Adrenal gland (tissue), 12 donors: ENCODE data around the gene GLB1L2. TPM values are rescaled to one million over a fixed set of nuclear protein-coding genes. Genes with fewer than 3 reads are reported as not detected.
A peak's percentile ranks its signal among the peaks of the same experiment; 100 is the strongest.

ENCODE experiments used
- DNase-seq, 7 donors: peaks; one replicate each; pipeline ENCODE4 v3.0.0-alpha.2; 2019 to 2020
- H3K27ac ChIP-seq, 5 donors: fragments of 200-600 bp; sonication (generic) in 4 of 5; 1 replicate in 3 of 5; 2 replicates in 2 of 5; pipeline versions ENCODE4 v1.5.1 to v1.8.0; 2016 to 2020; ENCODE audit warnings: mild to moderate bottlenecking in 1 of 5
- H3K27me3 ChIP-seq: fragments of 200-600 bp; 2 replicates; pipeline ENCODE4 v1.8.0; 2021
- H3K36me3 ChIP-seq, 2 donors: fragments of 200-600 bp; replicated peaks in 1 of 2; 1 replicate in 1 of 2; 2 replicates in 1 of 2; pipeline versions ENCODE4 v1.5.1 to v1.8.0; 2018 to 2022
- H3K4me1 ChIP-seq, 2 donors: fragments of 200-600 bp; replicated peaks in 1 of 2; 1 replicate in 1 of 2; 2 replicates in 1 of 2; pipeline versions ENCODE4 v1.5.1 to v1.8.0; 2018 to 2021
- H3K4me3 ChIP-seq, 4 donors: fragments of 200-600 bp; sonication (generic) in 3 of 4; one replicate each; pipeline ENCODE4 v1.5.1; 2016 to 2018
- H3K9me3 ChIP-seq, 3 donors: fragments of 200-600 bp; sonication (generic) in 1 of 3; replicated peaks in 1 of 3; 1 replicate in 2 of 3; 2 replicates in 1 of 3; pipeline versions ENCODE4 v1.5.1 to v1.8.0; 2016 to 2021
- CTCF ChIP-seq, 6 experiments: fragments of 450-650 bp in 4 of 6; fragments of 200-600 bp in 2 of 6; sonication (generic) in 1 of 6; IDR thresholded peaks; 1 replicate in 5 of 6; 2 replicates in 1 of 6; pipeline versions ENCODE4 v1.5.1 to v1.8.0; 2016 to 2021; ENCODE audit warnings: antibody characterized with exemption in 6 of 6, mild to moderate bottlenecking in 2 of 6, moderate library complexity in 1 of 6
- POLR2A ChIP-seq, 2 donors: fragments of 450-650 bp; IDR thresholded peaks; one replicate each; pipeline ENCODE4 v1.6.1; 2017; ENCODE audit warnings: antibody characterized with exemption in 2 of 2, mild to moderate bottlenecking in 2 of 2, moderate library complexity in 1 of 2
- WGBS, 4 donors: extraction: QIAGEN DNeasy Blood & Tissue Kit in 2 of 4; methylation state at CpG; one replicate each; pipeline versions ENCODE4 v1.1.5 to v1.1.7; 2013 to 2017; 5-methylcytosine and 5-hydroxymethylcytosine counted together
- intact Hi-C, 2 donors: fragments of 100-400 bp; cut with DNase I; formaldehyde crosslinking; loops; one replicate each; pipeline versions ENCODE4 v1.14.1 to v1.15.0; 2022 to 2023
- polyA plus RNA-seq, 3 donors: library from polyadenylated mRNA; stranded (reverse); fragments of 200-250 nt in 2 of 3; fragments of 350-450 nt in 1 of 3; fragmentation: Illumina TruSeq in 1 of 3; extraction: RNeasy Lipid Tissue Mini Kit (QIAGEN cat#74804) in 1 of 3; gene quantifications; one replicate each; pipeline ENCODE4 v1.2.3, GENCODE V29; 2013 to 2014
- total RNA-seq, 9 donors: library from RNA; depleted of rRNA in 4 of 9; stranded (reverse); fragments of >200 nt in 4 of 9; fragments of 120-200 nt in 1 of 9; fragmentation: NEBNext Ultra II Directional in 1 of 9; extraction: Animal tissue kit (Norgen Biotek cat#: 25700) in 1 of 9; gene quantifications; one replicate each; pipeline versions ENCODE4 v1.1.0 to v1.2.4, GENCODE V29; 2013 to 2023
- donor health status: healthy with polysubstance abuse.
- donor health status: Bipolar disorder and iron deficiency.
- donor health status: DM: yes; HTN: yes; CAD: no.
- donor health status: DM: no; HTN: no; CAD: no.
- donor health status: DM: no; HTN: no; CAD: no.
- donor health status: DM: yes; HTN: yes; CAD: no.

GLB1L2 gene
- total and polyA plus RNA-seq, 12 donors, result 0.66 to 8.1 (median 2.6) TPM

- no peaks in the 10 kb centered on the region for H3K27me3 ChIP-seq
- H3K4me3 ChIP-seq, result no peak overlapping the region
- H3K36me3 ChIP-seq, result no peaks in the 10 kb centered on the region
- intact Hi-C loops, result no loop called here
- TF ChIP-seq POLR2A (IDR thresholded peaks at IDR 0.05), result no peak
- no peak for TF ChIP-seq CTCF (IDR thresholded peaks at IDR 0.05)
- WGBS, 4 donors, result 83 to 92% (median 86%) methylated on average over 8 to 19 of the region's 19 CpGs
- no peak overlapping the region for H3K27ac ChIP-seq
- H3K9me3 ChIP-seq, result no peaks in the 10 kb centered on the region
- no peak for DNase-seq
- H3K4me1 ChIP-seq, result no peaks in the 10 kb centered on the region
These were observed 39.0 kb downstream of the GLB1L2 start for GRCh38 chr11:134370526-134371435.

GRCh38 chr11:134371436-134372185, 39.8 kb downstream of the GLB1L2 start:
- TF ChIP-seq POLR2A (IDR thresholded peaks at IDR 0.05) (no peak), CTCF (IDR thresholded peaks at IDR 0.05) (no peak)
- Histone ChIP-seq H3K4me3 (no peak overlapping the region), H3K27ac (no peak overlapping the region), H3K9me3 (no peaks in the 10 kb centered on the region), H3K36me3 (no peaks in the 10 kb centered on the region), H3K27me3 (no peaks in the 10 kb centered on the region), H3K4me1 (no peaks in the 10 kb centered on the region)
- intact Hi-C loops, result no loop called here
- WGBS, 4 donors, result 86 to 92% (median 91%) methylated on average over 14 to 22 of the region's 22 CpGs
- no peak for DNase-seq

DNA sequence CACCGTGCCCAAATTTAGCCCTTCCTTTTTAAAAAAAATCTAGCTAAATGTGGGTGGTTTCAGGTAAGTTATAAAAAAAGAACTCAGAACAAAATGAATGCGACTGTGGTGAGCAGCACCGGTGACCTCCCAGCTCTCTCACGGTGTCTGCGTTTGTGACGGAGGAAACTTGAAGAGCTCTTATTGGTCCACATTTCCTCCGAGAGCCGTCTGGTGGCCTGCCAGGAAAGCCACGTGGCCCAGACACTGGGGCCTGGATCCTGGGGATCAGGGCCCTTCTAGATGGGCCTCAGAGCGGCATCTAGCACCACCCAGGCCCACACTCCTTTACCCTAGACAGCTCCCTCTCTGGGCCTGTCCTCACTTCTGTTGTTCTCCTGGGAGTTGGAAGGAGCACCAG, 40.7 kb downstream of the GLB1L2 start:
- Histone ChIP-seq H3K4me1 (no peaks in the 10 kb centered on the region), H3K27ac (no peak overlapping the region), H3K27me3 (no peaks in the 10 kb centered on the region), H3K4me3 (no peak overlapping the region), H3K9me3 (no peaks in the 10 kb centered on the region), H3K36me3 (no peaks in the 10 kb centered on the region)
- DNase-seq, result peak in 1 of 7 donors; percentile 8
- intact Hi-C loops, result no loop called here
- TF ChIP-seq POLR2A (IDR thresholded peaks at IDR 0.05) (no peak), CTCF (IDR thresholded peaks at IDR 0.05) (no peak)
- WGBS, 4 donors, result 85 to 90% (median 87%) methylated on average over 5 to 10 of the region's 10 CpGs

DNA sequence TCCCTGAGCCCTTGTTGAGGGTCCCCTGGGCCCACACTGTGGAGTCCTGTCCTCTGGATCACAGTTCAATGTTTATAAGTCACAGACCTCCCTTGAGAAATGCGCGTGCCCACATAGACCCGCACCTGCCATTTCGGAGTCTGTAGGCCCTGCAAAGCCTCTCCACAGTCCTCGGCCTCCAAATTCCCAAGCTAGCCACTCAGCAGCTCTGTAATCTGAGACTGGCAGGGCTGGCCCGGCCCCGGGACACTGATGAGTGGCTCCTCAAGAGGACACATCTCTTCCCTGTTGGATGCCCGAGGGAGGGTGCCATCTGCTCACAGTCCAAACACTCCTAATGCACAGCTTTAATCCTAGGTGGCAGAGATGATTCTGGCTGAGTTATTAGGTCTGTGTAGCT, 41.2 kb downstream of the GLB1L2 start:
- peak in 1 of 7 donors; percentile 0 for DNase-seq
- no peaks in the 10 kb centered on the region for H3K4me1 ChIP-seq
- no peaks in the 10 kb centered on the region for H3K36me3 ChIP-seq
- 71 to 88% (median 86%) methylated on average over 8 of the region's 8 CpGs for WGBS, 4 donors
- H3K9me3 ChIP-seq, result no peaks in the 10 kb centered on the region
- no peak overlapping the region for H3K27ac ChIP-seq
- H3K4me3 ChIP-seq, result no peak overlapping the region
- no peak for TF ChIP-seq POLR2A (IDR thresholded peaks at IDR 0.05)
- no peak for TF ChIP-seq CTCF (IDR thresholded peaks at IDR 0.05)
- H3K27me3 ChIP-seq, result no peaks in the 10 kb centered on the region
- intact Hi-C loops, result no loop called here
